GM21737 (cell line): ENCODE results near the gene SP4.
"Not testable (repeated sequence)": the region's sequence is repeated elsewhere in the genome, so short reads cannot be mapped to it uniquely, and the experiment has no call there.

ENCODE experiments used
- ATAC-seq: cut with Tn5 transposase; IDR thresholded peaks from one replicate; pipeline ENCODE4 v1.9.1; 2021; ENCODE audit warnings: mild to moderate bottlenecking, moderate library complexity; ENCODE audit not compliant: unreplicated experiment

Gene SP4

DNA sequence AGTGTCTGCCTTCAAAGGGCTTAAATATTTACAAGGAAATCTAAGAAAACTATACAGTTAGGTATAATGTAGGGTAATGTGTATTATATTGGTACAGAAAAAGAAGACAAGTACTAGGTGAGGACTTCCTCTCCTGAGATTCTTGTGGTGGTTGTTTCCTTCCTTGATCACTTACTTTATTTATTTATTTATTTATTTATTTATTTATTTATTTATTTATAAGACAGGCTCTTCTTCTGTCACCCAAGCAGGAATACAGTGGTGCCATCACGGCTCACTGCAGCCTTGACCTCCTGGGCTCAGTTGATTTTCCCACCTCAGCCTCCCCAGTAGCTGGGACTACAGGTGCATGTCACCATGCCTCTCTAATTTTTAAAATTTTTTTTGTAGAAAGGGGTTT is 96.8 kb downstream of the SP4 start:
- ATAC-seq, result no peak

DNA sequence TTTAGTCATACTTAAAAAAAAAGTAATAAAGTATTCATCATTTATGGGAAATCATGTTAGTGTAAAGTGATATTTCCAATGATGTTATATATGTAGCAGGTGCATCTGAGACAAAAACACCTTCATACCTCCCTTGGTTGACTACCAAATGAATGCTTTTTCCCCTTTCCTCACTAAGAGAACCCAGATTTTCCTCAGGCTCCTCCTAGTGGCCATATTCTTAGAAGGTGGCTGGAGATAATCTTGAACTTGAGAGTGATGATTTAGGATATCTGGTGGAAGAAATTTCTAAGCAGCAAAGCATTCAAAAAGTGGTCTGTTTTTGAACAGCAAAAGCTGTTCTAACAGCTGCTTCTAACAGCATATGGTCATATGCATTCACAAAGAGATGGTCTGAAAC is 98.1 kb downstream of the SP4 start:
- ATAC-seq, result no peak

DNA sequence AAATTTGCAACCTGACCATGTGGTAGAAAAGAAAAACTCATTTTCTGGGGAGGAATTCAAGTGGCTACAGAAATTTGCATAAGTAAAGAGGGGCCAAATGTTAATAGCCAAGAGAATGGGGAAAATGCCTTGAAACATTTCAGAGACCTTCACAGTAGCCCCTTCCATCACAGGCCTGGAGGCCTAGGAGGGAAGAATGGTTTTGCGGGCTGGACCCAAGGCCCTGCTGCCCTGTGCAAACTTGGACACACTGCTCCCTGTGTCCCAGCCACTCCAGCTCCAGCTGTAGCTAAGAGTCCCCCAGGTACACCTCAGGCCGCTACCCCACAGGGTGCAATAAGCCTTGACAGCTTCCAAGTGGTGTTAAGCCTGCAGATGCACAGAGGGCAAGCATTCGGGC is 98.6 kb downstream of the SP4 start:
- no peak for ATAC-seq

DNA sequence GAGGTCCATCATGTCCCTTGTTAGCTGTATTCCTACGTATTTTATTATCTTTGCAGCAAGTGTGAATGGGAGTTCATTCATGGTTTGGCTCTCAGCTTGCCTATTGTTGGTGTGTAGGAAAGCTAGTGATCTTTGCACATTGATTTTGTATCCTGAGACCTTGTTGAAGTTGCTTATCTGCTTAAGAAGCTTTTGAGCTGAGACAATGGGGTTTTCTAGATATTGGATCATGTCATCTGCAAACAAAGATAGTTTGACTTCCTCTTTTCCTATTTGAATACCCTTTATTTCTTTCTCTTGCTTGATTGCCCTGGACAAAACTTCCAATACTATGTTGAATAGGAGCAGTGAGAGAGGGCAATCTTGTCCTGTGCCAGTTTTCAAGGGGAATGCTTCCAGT is 104.6 kb downstream of the SP4 start:
- ATAC-seq, result not testable (repeated sequence)

DNA sequence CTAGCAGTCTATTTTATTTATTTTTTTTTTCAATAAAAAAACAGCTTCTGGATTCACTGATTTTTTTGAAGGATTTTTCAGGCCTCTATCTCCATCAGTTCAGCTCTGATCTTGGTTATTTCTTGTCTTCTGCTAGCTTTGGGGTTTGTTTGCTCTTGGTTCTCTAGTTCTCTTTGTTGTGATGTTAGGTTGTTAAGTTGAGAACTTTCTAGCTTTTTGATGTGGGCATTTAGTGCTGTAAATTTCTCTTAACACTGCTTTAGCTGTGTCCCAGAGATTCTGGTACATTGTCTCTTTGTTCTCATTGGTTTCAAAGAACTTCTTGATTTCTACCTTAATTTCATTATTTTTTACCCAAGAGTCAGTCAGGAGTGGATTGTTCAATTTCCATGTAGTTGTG is 105.8 kb downstream of the SP4 start:
- not testable (repeated sequence) for ATAC-seq

DNA sequence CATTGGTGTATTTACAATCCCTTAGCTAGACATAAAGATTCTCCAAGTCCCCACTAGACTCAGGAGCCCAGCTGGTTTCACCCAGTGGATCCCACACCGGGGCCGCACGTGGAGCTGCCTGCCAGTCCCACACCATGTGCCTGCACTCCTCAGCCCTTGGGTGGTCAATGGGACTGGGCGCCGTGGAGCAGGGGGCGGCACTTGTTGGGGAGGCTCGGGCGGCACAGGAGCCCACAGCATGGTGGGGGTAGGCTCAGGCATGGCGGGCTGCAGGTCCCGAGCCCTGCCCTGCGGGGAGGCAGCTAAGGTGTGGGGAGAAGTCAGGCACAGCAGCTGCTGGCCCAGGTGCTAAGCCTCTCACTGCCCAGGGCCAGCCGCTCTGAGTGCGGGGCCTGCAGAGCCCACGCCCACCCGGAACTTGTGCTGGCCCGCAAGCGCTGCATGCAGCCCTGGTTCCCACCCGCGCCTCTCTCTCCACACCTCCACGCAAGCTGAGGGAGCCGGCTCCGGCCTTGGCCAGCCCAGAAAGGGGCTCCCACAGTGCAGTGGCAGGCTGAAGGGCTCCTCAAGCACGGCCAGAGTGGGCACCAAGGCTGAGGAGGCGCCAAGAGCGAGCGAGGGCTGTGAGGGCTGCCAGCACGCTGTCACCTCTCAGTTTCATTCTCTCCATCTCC is 108.7 kb downstream of the SP4 start:
- ATAC-seq, result not testable (repeated sequence)

DNA sequence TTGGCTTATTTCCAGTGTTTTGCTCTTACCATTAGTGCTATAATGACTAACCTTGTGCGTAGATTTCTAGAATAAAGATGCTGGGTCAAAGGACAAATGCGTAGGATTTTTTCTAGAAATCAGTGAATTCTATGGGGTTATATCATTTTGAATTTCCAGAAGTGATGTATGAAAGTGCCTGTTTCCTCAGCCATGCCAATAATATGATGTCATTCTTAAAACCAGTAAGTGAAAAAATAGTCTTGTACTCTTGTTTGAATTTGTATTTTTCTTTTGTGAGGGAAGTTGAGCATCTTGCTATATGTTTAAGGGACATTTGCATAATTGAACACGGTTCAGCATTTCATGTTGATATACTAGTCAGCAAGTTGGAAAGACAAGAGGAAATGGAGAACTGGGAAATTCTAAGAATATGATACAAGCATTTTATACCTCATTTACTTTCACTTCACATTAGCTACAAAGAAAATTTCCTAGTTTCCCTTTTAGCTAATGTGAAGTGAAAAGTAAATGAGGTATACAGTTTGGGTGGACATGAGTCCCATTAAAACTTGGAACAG is 111.1 kb downstream of the SP4 start:
- ATAC-seq, result no peak

DNA sequence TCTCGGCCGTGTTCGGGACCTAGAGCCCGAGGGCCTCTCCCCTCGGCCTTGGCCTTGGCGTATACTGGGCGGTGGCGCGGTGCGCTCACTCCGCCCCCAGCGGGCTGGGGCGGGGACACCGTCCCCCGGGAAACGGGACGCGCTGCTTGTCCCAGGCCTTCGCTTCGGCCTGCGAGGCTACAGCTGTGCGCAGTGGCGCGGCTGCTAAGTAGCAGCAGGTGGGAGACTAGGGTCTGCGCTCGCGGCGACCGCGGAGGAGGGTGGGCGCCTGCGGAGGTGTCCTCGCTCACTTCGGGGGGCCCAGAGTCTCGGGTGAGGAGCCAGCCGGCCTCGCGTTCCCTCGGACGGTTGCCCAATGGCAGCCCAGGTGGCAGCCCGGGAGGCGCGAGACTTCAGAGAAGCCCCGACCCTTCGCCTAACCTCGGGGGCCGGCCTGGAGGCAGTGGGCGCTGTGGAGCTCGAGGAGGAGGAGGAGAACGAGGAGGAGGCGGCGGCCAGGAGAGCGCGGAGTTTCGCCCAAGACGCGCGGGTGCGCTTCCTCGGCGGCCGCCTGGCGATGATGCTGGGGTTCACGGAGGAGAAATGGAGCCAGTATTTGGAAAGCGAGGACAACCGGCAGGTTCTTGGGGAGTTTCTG is 115.1 kb downstream of the SP4 start, which contains the start of gene DNAH11:
Gene DNAH11 (plus strand): TSS at position 149 of the 637 bp plus-strand sequence. CDS start 207 bp downstream, at position 356.
- ATAC-seq, result no peak

DNA sequence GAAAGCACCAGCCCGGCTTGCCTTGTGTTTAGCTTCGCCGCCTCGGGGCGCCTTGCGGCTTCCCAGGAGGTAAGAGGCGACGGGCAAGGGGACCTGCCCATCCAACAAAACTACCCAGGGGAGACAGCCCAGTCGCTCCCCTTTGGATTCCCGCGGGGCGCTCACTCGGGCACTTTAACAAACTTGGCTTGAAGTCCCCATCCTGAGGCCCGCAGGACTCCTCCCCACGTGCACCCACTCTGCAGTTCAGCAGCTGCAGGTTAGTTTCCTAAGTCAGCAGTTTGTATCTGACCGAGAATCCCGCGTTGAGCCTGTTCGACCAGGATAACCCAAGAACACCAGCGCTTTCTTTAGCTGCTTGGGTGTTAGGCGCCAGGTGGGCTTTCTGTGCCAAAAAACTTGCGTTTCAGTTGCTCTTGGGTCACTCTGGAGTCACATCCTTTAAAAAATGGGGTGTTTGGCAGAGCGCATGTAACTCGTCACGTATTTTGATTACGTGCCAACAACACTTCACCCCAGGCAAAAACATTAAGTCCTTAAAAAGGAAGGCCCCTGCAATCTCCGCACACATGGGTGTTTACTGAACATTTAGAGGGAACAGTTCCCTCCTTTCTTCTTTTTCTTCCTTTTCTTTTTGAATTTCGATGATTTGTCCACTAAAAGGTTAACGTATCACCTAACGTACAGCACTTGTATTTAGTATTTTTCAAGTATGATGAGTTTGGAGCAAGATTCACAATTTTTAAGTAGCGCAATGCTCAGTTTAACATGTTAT is 115.8 kb downstream of the SP4 start:
- ATAC-seq, result no peak

DNA sequence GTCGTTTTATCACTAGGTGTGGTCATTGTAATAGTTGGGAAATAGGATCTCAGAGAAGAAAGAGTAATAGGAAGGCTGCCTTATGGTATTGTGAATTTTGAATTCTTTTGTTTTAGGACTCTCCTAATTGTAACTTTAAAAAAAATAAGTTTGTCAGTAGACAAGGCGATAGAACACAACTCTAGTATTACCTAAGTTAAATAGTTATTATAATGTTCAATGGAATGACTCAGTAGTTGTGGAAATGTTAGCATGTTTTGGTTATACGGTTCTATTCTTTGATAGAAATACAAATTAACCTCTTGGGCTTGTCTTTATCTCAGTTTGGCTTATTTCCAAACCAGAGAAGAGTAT is 116.4 kb downstream of the SP4 start:
- ATAC-seq, result no peak

DNA sequence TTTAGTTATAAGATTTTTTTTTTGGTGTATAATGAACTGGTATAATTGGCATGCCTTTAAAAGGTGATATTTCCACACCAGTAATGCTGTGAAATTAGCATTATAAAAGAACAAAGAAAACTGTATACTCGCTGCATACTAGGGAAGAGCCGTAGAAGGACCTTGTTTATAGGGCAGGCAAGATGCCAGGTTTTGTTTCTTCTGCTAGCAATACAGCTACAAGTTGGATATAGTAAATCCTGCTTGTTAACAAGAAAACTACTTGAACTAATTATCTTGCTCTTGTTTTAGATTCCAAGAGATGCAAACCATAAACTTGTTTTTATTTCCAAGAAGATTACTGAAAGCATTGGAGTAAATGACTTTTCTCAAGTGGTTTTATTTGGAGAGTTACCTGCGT is 116.8 kb downstream of the SP4 start:
- ATAC-seq, result no peak

DNA sequence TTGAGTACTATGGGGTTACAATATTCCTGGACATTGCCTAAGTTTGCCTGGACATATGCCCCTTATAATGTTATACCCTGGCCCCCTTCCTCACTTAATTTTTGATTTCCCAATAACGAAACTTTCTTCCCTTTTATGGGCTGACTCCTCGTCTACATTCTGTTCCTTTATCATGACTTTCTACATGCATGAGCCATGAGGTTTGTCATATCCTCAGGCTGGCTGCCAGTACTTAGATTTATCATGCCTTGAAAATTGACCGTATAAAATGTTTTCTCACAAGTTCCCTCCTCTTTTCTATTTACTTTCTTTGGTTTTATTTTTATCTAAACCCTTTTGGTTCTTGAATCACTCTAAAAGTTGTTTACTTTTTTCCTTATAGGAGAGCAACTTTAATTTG is 119.6 kb downstream of the SP4 start:
- ATAC-seq, result no peak

DNA sequence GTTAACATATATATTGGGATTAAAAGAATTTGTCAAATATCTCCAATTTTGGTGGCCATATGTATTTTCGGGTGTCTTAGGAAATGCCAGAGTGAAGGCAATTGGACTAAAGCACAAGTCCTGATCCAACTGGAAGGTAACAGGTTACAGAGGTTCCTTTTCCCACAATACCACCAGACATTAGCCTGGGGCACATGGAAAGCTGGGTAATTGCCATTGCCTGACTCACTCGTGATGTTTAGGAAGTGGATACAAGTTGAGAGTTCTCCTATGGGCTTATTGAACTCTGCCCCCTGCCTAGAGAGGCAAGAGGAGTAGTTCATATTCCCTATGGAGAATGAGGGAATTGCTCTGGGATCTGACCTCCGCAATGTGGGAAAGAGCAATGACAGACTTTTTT is 120.6 kb downstream of the SP4 start:
- ATAC-seq, result no peak

DNA sequence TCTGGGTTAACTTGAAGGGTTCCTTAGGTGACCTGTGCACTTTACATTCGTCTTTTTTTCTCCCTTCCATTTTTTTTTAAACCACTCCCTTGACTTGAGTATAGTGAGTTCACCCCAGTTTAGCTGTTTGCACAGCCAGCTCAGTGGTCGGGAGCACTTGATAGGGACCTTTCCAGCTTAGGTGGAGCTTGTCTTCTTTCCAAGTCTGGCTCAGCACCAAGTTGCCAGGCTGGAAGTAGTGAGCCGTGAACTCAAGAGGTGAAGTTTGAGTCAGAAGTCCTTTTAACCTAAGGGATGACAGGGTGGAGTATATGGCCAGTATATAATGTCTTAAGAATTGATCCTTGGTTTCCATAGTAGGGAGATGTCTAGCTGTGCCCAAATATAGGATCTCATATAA is 122.2 kb downstream of the SP4 start:
- ATAC-seq, result no peak

DNA sequence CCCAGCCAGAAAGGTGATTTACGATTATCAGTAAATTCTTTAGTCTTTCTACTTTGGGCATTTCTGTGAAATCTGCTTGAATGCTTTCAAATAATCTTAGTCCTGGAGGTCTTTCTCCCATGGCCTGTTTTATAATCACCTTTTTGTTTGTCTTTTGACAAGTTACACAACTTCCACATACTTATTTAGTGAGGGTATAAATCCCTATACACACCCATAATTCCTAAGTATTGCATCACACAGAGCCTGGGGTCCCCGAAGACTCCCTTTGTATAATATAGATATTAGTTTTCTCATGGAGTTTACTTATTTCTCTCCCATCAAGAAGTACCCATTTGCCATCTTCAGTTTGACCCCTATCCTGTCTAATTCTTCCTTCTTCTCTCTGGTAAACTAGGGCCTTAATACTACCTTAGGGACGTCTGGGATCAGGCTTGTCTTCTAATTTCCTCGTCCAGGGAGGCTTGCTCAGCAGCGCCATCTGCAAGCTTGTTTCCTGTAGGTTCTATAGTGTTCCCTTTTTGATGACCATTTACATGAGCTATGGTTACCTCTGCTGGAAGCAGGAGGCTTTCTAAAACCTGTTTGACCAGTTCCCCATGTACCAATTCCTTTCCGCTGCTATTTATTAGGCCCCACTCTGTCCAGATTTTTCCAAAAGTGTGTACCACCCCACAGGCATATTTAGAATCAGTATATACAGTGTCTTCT is 123.1 kb downstream of the SP4 start:
- no peak for ATAC-seq

DNA sequence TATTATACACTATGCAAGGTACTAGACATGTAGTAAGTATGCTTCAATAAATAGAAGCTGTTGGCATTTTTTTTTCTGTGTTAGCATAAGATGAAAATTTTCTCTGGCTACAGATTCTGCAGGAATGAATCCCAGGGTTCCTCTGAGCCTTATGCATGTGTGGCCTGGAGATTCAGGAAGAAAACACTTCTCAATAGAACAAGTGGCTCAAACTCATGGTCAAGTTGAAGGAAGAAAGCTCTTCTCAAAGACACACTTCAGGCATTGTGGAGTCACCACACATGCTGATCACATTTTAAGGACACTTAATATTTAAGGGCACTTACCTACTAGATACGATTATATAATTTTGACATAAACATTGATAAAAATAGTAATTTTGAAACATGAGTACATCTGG is 134.5 kb downstream of the SP4 start:
- no peak for ATAC-seq
